DMS79 (cell line): ENCODE results near the gene ONECUT3.
A peak's percentile ranks its signal among the peaks of the same experiment; 100 is the strongest.
"Not testable (repeated sequence)": the region's sequence is repeated elsewhere in the genome, so short reads cannot be mapped to it uniquely, and the experiment has no call there.

Source experiments
- DNase-seq: peaks from one replicate; lab custom pipeline; 2025; lab: John Stamatoyannopoulos, UW

Gene ONECUT3

DNA sequence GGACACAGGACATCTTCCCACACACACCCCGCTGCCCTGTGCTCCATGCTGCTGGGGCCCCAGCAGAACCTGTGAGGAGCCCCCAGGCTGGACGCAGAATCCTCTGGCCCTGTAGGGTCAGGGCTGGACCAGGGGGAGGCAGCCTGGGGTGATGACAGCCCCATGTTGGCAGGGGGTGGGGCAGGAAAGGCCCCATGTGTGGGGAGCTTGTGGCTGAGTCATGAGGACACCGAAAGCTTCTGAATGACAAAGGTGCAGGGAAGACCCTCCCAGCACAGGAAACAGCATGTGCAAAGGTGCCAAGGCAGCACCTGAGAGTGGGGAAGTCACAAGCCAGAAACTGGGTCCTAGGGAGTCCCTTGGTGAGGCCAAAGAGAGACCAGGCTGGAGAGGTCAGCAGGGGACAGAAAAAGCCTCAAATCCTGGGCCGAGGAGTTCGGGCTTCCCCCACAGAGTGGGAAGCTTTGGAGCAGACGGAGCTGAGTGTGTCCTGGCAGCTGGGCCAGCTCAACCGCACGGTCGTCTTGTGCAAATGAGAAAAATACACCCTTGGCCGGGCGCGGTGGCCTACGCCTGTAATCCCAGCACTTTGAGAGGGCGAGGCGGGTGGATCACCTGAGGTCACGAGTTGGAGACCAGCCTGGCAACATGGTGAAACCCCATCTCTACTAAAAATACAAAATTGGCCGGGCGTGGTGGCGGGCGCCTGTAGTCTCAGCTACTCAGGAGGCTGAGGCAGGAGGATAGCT is 41.3 kb downstream of the ONECUT3 start:
- DNase-seq: no peak

DNA sequence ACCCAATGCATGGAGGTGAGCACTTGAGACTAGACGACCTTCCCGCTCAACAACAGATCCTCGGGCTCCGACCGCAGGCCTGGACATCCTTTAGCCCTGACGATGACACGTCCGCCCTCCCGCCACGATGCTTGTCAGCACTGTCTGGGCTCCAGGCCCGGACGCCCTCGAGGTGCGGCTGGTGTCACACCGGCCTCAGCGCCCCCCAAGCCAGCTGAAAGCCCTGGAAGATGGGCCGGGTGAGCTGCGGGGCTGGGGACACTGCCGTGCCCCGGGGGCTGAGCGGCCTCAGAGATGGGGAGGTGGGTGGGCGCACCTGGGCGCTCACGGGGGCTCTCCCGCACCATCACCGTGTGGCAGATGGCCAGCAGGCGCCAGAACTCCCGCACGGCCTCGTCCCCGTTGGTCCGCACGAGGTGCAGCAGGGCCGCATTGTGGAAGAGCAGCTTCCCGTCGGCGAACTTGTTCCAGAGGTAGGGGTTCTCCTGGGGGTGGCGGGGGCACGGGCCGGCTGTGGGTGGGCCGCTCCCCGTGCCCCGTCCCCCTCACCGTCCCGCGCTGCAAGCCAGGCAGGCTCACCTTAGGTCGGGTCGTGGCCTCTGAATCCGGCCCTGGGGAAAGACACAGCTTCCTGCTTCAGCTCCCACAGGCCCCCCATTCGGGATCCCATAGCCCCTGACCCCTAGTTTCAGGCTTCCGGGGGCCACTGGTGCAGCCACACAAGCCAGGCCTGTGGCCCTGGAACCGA is 43.3 kb downstream of the ONECUT3 start:
- no peak for DNase-seq

GRCh38 chr19:1797313-1797712 is 44.0 kb downstream of the ONECUT3 start:
- not testable (repeated sequence) for DNase-seq

- peak; percentile 84 for DNase-seq
These were observed 46.5 kb downstream of the ONECUT3 start for GRCh38 chr19:1799695-1800342.

- no peak for DNase-seq
These were observed 51.6 kb downstream of the ONECUT3 start for GRCh38 chr19:1804858-1805257.

- no peak for DNase-seq
These were observed 52.3 kb downstream of the ONECUT3 start for GRCh38 chr19:1805401-1806183.

DNA sequence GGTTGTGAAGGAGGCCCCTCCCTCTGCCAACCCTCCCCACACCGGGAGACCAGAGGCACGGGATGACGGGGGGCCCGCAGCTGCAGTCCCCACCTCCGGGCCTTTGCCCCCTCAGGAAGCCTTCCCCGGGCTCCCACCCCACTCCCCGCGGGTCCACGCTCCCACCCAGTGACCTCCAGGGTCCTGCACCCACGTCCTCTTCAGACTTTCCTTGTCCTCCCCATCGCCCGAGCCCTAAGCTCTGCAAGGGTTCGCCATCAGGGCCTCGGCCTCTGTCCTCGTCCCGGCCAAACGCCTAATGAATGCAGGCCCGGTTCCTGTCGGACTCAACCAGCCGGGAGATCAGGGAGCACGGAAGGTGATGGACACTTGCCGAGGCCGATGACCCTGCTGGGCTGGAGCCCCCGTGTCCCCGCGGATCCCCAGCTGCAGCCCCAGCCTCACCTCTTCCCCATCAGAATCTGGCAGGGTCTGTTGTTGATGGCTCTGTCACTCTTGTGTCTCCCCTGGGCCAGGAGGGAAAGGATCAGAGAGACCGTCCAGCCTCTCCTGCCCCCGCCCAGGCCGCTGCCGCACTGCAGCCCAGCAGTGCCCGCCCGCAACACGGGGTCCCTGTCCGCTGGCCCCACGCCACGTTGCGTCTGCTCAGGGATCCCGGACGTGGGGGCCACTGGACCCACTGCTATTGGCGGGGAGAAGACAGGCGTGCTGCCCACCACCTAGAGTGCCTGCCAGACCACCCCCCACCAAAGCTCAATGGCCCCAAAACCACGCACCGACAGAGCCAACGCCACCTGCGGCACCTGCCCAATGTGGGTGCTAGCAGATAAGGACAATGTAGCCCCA is 53.1 kb downstream of the ONECUT3 start:
- no peak for DNase-seq

DNA sequence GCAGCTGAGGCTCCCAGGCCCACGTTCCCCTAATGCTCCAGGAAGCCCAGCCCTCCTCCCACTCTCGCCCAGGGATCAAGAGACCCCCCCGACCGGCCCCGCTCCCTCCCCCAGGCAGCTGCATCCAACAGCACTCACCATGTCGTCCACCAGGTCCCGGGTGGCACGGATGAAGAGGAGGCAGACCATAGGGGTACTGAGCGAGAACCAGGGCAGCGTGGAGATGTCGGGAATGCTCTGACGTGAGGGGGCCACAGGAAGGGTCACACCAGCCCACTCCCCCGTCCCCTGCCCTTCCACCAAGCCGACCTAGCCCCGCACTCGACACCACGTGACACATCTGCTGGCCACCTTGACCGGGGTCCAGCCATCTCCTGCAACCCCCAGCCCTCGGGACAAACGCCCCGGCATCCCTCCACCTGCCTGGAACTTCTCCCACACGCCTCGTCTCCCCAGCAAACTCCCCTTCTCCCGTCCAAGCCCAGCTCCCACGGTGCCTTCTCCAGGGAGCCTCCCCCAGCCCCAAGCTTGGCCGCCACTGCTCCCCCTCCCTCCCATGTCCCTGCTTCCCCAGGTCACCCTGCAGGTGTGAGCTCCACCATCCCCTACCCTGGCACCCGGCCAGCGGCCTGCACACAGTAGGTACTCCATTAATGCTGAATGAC is 53.9 kb downstream of the ONECUT3 start:
- no peak for DNase-seq

DNA sequence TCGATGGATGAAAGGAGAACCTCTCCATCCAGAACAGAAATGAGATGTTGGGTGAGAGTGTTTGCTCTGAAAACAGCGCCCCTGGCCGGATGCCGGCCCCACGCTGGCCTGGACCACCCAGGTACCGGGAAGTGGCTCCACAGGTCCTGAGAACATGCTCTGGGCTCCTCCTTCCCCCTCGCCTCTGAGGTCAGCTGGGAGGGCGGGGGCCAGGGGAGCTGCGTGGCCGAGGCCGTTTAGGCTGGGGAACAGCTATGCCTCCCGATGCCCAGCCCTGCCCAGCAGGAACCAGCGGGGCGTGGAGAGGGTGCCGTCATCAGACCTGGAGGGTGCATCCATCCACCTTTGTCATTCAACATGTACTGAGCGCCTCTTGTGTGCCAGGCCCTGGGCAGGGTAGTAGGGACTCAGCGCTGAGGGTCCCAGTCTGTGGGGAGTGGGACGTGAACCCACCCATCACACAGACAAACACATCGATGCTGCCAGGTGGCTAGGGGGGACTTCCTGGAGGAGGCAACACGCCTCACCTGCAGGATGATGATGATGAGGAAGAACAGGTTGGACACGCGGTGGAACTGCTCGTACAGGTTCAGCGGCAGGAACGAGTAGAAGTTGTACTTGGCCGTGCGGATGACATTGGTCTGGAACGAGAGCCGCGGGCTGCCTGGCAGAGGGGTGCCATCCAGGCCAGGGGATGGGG is 54.5 kb downstream of the ONECUT3 start:
- DNase-seq: no peak

DNA sequence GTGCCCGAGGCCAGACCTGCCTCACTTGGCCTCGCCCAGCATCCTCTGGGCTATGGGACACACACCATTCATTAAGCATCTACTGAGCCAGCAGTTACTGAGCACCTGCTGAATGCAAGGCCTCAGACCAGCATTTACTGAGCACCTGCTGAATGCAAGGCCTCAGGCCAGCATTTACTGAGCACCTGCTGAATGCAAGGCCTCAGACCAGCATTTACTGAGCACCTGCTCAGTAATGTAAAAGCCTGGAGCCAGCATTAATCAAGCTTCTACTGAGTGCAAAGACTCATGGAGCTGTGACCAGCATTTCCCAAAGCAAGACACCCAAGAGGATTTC is 55.1 kb downstream of the ONECUT3 start:
- DNase-seq: no peak

- no peak for DNase-seq
These were observed 56.4 kb downstream of the ONECUT3 start for GRCh38 chr19:1809678-1810077.

GRCh38 chr19:1810439-1811160 is 57.3 kb downstream of the ONECUT3 start:
- no peak for DNase-seq

- no peak for DNase-seq
These were observed 58.2 kb downstream of the ONECUT3 start for GRCh38 chr19:1811472-1811894.

DNA sequence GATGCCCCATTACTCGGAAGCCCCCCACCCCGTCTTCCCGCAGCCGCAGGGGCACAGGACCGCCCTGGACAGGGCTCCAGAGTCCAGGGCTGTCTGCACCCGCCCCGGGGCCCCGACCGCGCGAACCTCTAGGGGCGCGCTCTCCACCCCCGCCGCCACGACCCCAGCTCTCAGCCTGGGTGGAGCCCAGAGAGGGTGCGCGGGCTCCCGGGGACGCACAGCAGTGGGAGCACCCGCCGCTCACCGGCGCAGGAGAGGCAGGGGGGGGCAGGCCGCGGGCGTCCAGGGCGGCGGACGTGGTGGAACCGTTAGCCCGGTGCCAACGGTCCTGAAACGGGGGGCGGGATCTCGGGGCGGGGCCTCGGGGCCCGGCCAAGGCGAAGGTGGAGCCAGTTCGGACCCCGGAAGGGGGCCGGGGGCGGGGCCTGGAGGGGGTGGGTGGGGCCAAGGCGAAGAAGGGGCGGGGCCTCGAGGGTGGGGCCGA is 58.7 kb downstream of the ONECUT3 start, which contains the start of gene ATP8B3:
Gene ATP8B3 (minus strand): TSS at position 335 of the 484 bp plus-strand sequence. CDS start 540 bp downstream, outside the sequence.
- DNase-seq: no peak

DNA sequence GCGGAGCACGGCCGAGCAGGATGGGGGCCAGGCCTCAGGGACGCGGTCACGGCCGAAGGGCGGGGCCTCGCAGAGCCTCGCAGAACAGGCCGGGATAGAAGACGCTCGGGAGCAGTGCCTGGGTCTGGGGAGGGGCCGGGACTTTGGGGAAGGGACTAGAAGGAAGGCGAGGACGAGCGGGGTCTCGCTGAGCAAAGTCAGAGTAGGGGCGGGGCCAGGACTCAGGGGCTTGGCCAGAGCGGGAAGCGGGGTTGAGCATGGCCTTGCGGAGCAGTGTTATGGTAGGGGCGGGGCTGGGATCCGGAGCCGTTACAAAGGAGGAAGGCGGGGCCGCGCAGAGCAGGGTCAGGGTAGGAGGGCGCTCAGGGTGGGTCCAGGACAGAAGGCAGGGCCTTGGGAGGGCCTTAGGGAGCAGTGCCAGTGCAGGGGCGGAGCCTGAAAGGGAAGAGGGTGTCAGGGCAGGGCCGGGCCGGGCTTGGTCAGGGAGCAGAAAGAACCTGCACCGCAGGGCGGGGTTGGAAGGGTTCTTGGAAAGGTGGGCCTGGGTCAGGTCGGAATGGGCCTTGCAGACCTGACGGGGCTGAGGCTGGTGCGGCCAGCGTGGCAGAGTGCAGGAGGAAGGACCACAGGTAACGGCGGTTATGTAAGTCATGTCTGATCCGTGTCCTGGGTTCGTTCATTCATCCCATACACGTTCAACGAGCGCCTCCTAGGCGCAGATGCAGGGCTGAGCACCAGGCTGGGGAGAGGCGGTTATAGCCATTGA is 59.3 kb downstream of the ONECUT3 start:
- peak; percentile 89 for DNase-seq

DNA sequence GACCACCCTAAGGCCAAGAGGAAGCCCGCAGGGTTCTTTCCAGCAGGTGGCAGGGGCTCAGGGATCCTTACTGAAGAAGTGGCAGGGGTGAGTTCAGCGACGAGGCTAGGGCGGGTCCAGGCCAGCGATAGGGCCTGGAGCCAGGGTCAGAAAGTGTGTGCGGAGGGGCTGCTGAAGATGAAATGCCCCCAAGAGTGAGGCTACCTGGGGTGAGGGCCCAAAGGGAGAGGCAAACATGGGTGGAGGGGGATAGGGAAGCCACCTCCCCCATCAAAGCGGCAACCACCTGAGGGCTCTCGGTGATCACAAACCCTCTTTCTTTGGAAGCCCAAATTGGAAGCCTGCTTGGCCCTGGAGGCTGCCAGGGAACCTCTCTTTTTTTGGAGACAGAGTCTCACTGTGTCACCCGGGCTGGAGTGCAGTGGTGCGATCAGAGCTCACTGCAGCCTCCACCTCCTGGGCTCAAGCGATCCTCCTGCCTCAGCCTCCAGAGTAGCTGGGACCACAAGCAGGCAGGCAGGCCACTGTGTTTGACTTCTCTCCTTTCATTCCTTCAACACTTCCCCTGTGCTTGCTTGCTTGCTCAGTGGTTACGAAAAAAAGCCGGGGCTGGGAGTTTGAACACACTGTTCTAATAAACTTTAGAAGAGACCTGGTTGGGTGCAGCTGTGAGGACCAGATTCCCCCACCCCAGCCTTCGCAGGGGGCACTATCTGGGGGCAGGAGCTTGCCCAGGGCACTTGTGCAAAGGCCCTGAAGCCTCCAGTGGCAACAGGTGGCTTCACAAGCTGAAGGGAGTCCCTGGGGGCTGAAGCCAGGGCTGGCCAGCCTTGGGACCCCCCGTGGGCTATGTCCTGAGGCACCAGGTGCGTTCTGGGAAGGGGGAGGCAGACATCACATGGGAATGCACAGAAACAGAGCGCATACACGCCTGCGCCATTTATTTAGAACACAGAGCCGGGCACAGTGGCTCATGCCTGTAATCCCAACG is 60.2 kb downstream of the ONECUT3 start:
- no peak for DNase-seq

DNA sequence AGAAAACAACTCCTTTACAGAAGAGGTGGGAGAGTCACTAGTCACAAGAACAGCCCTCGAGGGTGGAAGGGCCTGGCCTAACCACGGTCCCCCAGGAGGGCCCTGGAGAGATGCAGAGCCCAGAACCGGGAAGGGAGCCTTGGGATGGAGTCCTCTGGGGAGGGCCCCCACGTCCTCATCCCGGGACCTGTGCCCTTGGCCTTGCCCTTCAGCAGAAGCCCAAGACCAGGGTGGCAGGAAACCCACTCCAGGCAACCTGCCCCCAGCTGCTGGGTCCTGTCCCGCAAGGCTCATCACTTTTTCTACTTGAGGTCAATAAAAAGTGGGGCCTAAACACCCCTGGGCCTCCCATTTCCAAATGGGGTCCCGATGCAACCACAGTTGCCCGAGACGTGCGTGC is 61.1 kb downstream of the ONECUT3 start:
- no peak for DNase-seq
